ENCODE measurements around the gene HS6ST2. TPM values are rescaled to one million over a fixed set of nuclear protein-coding genes. Genes with fewer than 3 reads are reported as not detected.

HS6ST2 gene
- polyA plus RNA-seq, 1 of the 3 experiments (the other 2 are of a cell fraction): 0.05 TPM

- TF ChIP-seq NFIC (IDR thresholded peaks at IDR 0.05; ENCODE audit: borderline replicate concordance) (no peak), MXI1 (IDR thresholded peaks at IDR 0.05; ENCODE audit: low read depth, low read length) (no peak), TCF12 (IDR thresholded peaks at IDR 0.05) (no peak)
Observed at GRCh38 chrX:132623300-132623699, 335.1 kb downstream of the HS6ST2 start (continued).

- CTCF ChIA-PET: interaction anchor here (1.1 to 2.8 kb wide), 4 partner anchors 9 to 780 kb away, joined by 4 to 9 read pairs (median 4); no protein-coding TSS in a partner anchor
- POLR2A ChIA-PET: no interaction called here
- Histone ChIP-seq H4K20me1 (ENCODE audit: insufficient read depth) (no peaks in the 10 kb centered on the region), H3K4me1 (ENCODE audit: control insufficient read depth in 1 of 2, insufficient read depth in 2 of 2, low read depth in 1 of 2, low read length in 1 of 2) (no peaks in the 10 kb centered on the region), H2AFZ (ENCODE audit: low read depth) (no peak overlapping the region), H3K27me3 (ENCODE audit: insufficient read depth) (no peaks in the 10 kb centered on the region), H3K79me2 (ENCODE audit: insufficient read depth) (no peaks in the 10 kb centered on the region), H3K4me2 (no peak overlapping the region), H3K9me2 (no peaks in the 10 kb centered on the region), H3F3A (replicated peaks; ENCODE audit: insufficient read depth) (no peaks in the 10 kb centered on the region), H3K4me3 (ENCODE audit: low read depth in 2 of 2, low read length in 1 of 2) (no peak overlapping the region), H3K9ac (no peak overlapping the region), H3K27ac (ENCODE audit: low read depth in 2 of 2, low read length in 1 of 2) (no peak overlapping the region), H3K9me3 (no peaks in the 10 kb centered on the region), H3K36me3 (replicated peaks in 1 of 2; ENCODE audit: control insufficient read depth in 1 of 2, insufficient read depth in 2 of 2, low read length in 1 of 2) (no peaks in the 10 kb centered on the region)
- WGBS (ENCODE audit: low lambda C conversion rate): 3% methylated on average over 4 of the region's 4 CpGs
- DNase-seq: no peak
- TF ChIP-seq MEF2A (IDR thresholded peaks at IDR 0.05; ENCODE audit: borderline replicate concordance, low read depth) (no peak), FOSL2 (IDR thresholded peaks at IDR 0.05; ENCODE audit: borderline replicate concordance, low read depth) (0 out of 2 replicates have a peak, but pooled peaks have one; percentile 20)
Observed at GRCh38 chrX:132622130-132622529, 336.3 kb downstream of the HS6ST2 start.

GRCh38 chrX:132618810-132619209 is 339.6 kb downstream of the HS6ST2 start:
- H3K27ac ChIP-seq (ENCODE audit: low read depth in 2 of 2, low read length in 1 of 2): no peak overlapping the region
- no peaks in the 10 kb centered on the region for H3K9me3 ChIP-seq
- no peak overlapping the region for H3K4me2 ChIP-seq
- no peak overlapping the region for H3K9ac ChIP-seq
- H3K4me1 ChIP-seq (ENCODE audit: control insufficient read depth in 1 of 2, insufficient read depth in 2 of 2, low read depth in 1 of 2, low read length in 1 of 2): no peaks in the 10 kb centered on the region
- no peaks in the 10 kb centered on the region for H3K79me2 ChIP-seq (ENCODE audit: insufficient read depth)
- H3K9me2 ChIP-seq: no peaks in the 10 kb centered on the region
- DNase-seq: no peak
- ChIA-PET CTCF (interaction anchor here (1.0 to 3.4 kb wide), 3 partner anchors 12 to 326 kb away, joined by 3 to 18 read pairs (median 10); no protein-coding TSS in a partner anchor), POLR2A (no interaction called here)
- 0 out of 2 replicates have a peak, but pooled peaks cover 6% of the 10 kb centered on the region for H3K27me3 ChIP-seq (ENCODE audit: insufficient read depth)
- no peaks in the 10 kb centered on the region for H3K36me3 ChIP-seq (replicated peaks in 1 of 2; ENCODE audit: control insufficient read depth in 1 of 2, insufficient read depth in 2 of 2, low read length in 1 of 2)
- no peak overlapping the region for H3K4me3 ChIP-seq (ENCODE audit: low read depth in 2 of 2, low read length in 1 of 2)
- no peak overlapping the region for H2AFZ ChIP-seq (ENCODE audit: low read depth)
- TF ChIP-seq NRF1 (IDR thresholded peaks at IDR 0.05; ENCODE audit: low read depth, low read length): no peak
- H4K20me1 ChIP-seq (ENCODE audit: insufficient read depth): no peaks in the 10 kb centered on the region
- WGBS (ENCODE audit: low lambda C conversion rate): 41% methylated on average over 3 of the region's 3 CpGs
- H3F3A ChIP-seq (replicated peaks; ENCODE audit: insufficient read depth): no peaks in the 10 kb centered on the region

GRCh38 chrX:132615391-132616131 is 342.9 kb downstream of the HS6ST2 start:
- no peak overlapping the region for H2AFZ ChIP-seq (ENCODE audit: low read depth)
- H3K79me2 ChIP-seq (ENCODE audit: insufficient read depth): no peaks in the 10 kb centered on the region
- DNase-seq: no peak
- H3K4me1 ChIP-seq (ENCODE audit: control insufficient read depth in 1 of 2, insufficient read depth in 2 of 2, low read depth in 1 of 2, low read length in 1 of 2): no peaks in the 10 kb centered on the region
- CTCF ChIA-PET: interaction anchor here (0.6 to 4.0 kb wide), 9 partner anchors 11 to 774 kb away, joined by 3 to 40 read pairs (median 5); partner anchors contain the start of gene RAP2C
- H3K27me3 ChIP-seq (ENCODE audit: insufficient read depth): peaks cover 6% of the 10 kb centered on the region; the same call in 1 of the 2 replicates
- 10% methylated on average over 4 of the region's 4 CpGs for WGBS (ENCODE audit: low lambda C conversion rate)
- peak; percentile 57 for TF ChIP-seq CTCF (IDR thresholded peaks at IDR 0.05)
- no peak for TF ChIP-seq NFIC (IDR thresholded peaks at IDR 0.05; ENCODE audit: borderline replicate concordance)
- peak; percentile 31 for TF ChIP-seq RAD21 (IDR thresholded peaks at IDR 0.05; ENCODE audit: low read length)
- no peak for TF ChIP-seq RXRA (IDR thresholded peaks at IDR 0.05; ENCODE audit: borderline replicate concordance, low read depth)
- peak; percentile 27 for TF ChIP-seq SMC3 (IDR thresholded peaks at IDR 0.05; ENCODE audit: low read depth, low read length)
- no peaks in the 10 kb centered on the region for H4K20me1 ChIP-seq (ENCODE audit: insufficient read depth)
- no peaks in the 10 kb centered on the region for H3K9me2 ChIP-seq
- H3K9ac ChIP-seq: no peak overlapping the region
- no peak overlapping the region for H3K4me2 ChIP-seq
- no peaks in the 10 kb centered on the region for H3K36me3 ChIP-seq (replicated peaks in 1 of 2; ENCODE audit: control insufficient read depth in 1 of 2, insufficient read depth in 2 of 2, low read length in 1 of 2)
- H3K4me3 ChIP-seq (ENCODE audit: low read depth in 2 of 2, low read length in 1 of 2): no peak overlapping the region; a peak in 1 of 4 replicates
- H3K27ac ChIP-seq (ENCODE audit: low read depth in 2 of 2, low read length in 1 of 2): no peak overlapping the region
- POLR2A ChIA-PET: no interaction called here
- no peaks in the 10 kb centered on the region for H3K9me3 ChIP-seq
- H3F3A ChIP-seq (replicated peaks; ENCODE audit: insufficient read depth): no peaks in the 10 kb centered on the region

Measured in SK-N-SH (cell line).